HG02571 (cell line): ENCODE results near the gene IQSEC3.

ENCODE experiments used
- ATAC-seq: cut with Tn5 transposase; IDR thresholded peaks from one replicate; pipeline ENCODE4 v1.9.1; 2021; ENCODE audit warnings: mild to moderate bottlenecking, moderate library complexity; ENCODE audit not compliant: unreplicated experiment

IQSEC3 gene

DNA sequence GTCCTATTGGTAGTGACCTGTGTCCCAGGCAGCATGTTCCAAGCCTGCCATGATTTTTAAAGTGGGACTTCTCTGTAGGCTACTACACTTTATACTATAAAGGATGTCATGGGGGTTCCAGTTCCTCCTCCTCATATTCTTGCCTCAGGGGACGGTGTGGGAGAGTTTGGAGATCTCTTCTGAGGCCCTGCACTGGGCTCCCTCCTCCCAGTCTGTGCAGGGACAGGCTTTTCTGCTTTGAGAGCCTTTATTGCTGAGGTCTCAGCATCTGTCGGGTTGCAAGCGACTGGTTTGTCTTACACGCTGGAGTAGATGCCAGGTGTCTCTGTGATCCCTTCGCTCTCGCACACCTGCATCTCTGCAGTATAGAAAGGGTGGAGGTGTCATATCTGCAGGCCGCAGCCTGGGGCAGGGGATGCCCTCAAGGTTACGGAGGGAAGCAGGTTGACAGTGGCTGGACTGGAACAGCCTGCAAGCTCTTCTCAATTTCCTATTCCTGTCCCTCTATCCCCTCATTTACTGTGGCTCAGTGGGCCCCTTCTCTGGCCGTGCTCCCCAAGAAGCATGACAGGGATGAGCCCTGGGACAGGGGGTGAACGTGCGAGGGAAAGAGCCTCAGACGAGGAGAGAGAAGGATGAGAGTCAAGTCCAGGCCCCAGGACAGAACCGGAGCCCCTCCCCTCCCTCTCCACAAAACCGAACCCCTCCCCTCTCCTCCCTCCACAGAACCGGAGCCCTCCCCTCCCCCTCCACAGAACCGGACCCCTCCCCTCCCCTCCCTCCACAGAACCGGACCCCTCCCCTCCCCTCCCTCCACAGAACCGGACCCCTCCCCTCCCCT, 96.1 kb downstream of the IQSEC3 start:
- no peak for ATAC-seq

DNA sequence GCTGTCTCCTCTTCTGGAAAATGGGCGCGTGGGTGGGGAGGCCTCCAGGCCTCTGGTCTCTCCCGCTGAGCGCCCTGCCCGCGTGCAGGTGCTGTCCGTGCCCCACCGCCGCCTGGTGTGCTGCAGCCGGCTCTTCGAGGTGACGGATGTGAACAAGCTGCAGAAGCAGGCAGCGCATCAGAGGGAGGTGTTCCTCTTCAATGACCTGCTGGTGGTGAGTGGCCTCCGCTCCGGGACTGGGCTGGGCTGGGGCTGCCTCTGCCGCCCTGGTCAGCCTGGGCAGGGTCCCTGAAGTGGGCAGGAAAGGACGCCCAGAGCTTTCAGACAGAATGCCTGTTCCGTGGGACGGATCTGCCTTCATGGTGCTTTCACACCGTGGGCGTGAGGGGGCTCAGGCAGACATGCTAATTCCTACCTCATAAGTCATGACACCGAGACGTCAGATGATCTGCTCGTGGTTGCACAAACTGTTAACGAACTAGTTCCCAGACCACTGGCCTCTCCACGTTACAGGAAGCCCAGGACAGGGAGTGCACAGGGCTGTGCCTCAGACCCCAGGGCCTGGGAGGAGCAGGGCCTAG, 96.9 kb downstream of the IQSEC3 start:
- ATAC-seq, result no peak

DNA sequence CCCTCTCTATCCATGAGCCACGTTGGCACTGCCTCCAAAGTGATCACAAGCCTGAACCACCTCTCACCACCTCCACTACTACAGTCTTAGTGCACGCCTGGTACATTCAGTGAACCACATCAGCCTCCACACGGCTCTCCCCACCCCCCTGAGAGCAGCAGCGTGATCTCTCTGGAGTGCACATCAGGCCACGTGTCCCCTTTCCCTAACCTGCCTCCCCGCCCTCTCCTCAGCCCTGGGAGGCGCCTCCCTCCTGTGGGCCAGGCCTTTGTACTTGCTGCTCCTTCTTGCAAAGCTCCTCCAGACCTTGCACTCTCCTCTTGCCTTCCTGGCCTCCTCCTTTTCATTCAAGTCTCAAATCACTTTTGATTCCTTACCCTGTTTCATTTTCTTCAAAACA, 97.6 kb downstream of the IQSEC3 start:
- ATAC-seq, result no peak

DNA sequence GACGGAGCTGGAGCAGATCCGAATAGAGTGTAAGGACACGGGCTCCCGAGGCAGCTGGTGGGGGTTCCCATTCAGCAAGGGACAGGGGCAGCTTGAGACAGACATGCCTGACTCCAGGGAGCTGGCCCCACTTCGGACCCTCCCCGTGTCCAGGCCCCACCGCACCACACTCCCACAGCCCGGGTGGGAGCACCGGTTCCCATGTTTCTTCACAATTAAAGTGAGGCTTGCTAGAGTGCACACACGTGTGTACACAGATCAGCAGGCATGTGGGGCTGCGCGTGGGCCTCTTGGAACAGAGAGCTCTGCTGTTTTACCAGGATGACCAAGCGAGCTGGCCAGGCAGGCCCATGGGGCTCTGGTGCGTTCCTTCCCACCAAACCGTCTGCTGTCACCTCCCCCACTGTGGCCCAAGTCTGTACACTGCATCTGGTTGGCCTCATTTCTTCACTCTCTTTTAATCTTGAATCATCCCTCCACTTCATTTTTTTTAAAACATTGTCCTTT, 99.3 kb downstream of the IQSEC3 start:
- no peak for ATAC-seq

DNA sequence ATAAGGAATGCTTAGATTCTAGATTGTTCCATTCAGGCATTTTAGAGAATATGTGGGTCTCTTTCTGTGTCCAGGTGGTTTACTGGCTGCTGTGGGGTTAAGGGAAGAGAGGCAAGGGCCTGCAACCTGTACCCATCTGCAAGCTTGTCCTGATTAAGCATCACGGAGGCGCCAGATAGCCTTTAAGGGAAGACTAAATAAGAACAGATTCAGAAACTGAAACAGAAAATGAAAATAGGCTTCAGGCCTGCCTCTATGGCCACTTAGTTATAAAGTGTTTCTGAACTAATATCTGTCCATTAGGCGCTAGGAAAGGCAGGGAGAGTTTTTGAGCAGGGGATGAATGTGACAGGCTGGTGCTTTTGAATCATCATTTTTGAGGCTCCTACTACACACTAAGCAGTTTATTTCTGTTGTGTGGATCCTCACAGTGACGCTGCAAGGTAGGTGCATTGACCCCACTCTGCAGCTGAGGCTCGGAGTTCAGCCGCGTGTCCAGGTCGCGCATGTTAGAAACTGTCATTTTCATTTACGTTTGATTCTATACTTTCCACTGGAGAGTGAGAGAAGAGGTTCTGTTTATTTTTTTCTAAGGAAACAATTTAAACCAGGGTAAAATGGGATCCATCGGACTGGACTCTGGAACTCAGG, 100.0 kb downstream of the IQSEC3 start:
- ATAC-seq, result no peak

DNA sequence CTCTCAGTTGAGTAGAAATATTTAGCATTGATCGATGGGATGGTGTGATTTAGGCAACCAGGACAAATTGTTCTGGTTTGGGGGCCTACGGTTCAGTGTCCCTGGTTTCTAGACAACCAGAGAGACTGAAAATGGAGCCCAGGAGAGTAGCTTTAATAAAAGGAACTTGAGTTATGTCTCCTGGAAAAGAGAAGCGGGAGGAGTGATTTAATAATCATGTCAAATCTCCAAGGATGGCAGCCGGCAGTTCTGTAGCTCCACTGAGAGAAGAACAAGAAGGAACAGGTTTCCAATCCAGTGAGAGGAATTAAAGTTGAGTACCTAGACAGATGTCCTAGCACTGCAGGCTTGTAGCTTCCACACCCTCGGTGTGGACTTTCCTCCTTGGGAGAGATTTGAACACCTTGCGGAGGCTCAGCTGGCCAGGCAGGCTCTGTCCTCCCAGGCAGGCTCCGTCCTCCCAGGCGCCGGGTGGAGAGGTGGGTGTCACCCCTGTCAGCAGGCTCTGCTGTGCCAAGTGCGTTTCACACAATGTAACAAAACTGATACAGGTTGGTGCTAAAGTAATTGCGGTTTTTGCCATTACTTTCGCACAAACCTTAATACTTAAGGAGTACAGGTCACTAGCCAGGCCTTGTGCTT, 101.5 kb downstream of the IQSEC3 start:
- no peak for ATAC-seq

DNA sequence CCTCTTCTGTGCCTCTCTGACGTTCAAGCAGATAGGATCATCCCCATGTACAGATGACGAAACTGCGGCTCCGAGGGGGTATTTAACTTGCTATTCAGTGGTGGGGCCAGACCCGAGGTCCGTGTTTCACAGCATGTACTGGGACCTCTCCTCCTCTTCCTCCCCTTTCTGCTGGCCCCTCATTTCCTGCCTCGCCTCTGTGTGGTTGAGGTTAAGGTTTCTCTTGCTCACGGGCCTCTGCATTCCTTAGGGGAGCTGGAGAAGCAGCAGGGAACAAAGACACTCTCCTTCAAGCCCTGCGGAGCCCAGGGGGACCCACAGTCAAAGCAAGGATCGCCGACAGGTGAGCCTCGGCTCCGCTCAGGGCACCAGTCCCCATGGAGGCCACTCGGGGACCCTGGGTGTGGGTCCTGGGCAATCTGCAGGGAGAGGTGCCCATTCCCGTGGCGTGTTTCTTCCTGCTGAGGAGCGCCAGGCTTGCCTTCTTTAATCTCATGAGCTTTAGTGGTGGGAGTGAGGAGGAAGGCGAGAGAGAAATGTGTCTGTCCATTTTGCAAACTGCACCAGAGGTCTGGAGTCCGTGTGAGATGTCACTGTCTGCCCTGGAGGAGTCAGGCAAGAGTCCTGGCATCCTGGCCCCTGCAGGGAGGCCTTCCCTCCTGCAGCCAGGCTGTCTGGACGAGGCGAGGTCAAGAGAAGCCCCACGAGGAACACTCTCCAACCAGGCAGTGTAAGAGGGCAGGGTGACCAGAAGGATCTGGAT, 102.4 kb downstream of the IQSEC3 start:
- no peak for ATAC-seq

DNA sequence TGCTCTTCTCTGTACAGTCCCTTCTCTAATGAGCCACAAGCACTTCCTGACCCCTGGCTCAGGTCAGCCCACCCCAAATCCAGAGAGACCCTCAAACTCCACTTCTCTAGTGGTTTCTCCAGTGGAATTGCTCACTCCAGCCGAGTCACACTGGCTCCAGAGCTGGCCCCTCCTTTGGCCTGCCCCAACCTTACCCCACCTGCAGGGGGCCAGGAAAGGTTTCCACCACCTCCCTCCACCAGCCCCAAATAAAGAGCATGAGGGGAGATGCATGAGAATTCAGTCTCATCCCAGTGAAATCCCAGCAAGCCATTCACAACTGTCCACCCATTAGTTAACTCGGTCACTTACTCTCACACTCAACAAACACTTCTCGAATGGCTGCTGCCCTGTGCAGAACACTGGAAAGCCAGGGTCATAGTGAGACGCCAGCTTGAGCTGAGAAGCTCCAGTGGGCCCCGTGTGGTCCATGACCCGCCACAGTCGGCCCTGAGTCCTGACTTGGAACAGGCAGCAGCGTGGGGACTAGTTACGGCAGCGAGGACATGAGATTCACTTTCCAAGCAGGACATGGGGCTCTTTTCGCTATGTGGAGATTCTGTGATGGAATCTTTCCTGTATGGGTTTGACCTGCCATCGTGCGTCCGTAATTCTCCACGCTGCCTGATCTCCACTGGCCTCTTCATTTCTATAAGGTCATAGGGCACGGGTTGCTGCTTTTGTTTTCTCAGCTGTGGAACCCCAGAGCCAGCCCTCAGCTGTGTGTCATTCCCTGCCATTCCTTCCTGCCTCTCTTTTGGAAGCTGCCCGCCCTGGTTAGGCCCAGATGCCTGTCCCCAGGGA, 103.2 kb downstream of the IQSEC3 start:
- no peak for ATAC-seq

DNA sequence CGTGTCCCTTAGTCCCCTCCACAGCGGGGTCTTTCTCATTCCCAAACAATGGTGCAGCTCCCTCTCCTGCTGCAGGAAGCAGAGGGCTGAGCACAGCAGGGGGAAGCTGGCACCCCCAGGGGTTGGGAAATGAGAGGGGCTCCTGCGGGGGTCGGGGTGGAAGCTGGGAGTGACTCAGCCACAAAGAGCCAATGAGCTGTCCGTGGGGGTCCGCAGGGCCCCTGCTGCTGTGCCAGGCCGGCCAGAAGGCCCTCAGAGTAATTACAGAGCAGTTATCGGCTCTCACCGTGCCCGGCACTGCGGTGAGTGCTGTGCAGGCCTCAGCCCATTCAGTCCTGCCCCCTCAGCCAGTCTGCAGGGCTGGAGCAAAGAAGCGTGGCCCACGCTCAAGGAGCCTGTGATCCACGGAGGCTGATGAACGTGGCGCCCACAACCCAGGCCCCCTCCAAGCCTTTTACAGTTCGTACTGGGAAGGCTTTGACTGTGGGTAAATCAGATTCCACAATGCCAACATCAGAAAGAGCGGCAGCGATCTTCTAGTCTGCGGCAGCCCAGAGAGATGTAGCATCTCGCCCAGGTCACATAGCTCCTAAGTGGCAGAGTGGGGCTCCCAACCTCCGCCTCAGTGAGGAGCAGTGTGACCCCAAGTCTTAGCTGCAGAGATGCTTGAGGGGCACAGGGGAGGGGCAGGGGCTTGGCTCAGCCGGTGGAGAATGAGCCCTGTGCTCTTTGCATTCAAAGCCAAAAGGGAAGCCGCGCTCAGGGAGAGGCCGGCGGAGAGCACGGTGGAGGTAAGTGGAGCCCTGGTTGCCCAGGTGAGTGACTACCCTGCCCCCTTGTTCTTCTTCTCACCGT, 104.0 kb downstream of the IQSEC3 start:
- no peak for ATAC-seq

DNA sequence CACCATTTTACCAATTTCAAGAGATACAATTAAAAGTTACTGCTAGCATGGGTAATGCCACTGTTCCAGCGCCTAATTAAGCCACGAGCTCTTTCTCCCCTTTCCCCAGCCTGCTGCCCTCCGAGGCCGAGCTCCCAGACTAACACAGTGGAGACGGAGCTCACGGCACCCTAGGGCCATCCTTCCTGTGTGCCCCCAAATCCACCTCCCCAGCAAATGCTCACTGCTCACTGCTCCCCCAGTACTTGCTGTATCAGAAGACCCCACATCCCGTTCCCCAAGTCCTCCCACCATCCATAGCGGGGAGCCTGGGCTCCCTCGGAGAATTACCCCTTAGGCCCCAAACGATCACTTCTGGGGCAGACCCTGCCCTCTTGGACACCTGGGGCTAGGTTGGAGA, 104.7 kb downstream of the IQSEC3 start:
- no peak for ATAC-seq

DNA sequence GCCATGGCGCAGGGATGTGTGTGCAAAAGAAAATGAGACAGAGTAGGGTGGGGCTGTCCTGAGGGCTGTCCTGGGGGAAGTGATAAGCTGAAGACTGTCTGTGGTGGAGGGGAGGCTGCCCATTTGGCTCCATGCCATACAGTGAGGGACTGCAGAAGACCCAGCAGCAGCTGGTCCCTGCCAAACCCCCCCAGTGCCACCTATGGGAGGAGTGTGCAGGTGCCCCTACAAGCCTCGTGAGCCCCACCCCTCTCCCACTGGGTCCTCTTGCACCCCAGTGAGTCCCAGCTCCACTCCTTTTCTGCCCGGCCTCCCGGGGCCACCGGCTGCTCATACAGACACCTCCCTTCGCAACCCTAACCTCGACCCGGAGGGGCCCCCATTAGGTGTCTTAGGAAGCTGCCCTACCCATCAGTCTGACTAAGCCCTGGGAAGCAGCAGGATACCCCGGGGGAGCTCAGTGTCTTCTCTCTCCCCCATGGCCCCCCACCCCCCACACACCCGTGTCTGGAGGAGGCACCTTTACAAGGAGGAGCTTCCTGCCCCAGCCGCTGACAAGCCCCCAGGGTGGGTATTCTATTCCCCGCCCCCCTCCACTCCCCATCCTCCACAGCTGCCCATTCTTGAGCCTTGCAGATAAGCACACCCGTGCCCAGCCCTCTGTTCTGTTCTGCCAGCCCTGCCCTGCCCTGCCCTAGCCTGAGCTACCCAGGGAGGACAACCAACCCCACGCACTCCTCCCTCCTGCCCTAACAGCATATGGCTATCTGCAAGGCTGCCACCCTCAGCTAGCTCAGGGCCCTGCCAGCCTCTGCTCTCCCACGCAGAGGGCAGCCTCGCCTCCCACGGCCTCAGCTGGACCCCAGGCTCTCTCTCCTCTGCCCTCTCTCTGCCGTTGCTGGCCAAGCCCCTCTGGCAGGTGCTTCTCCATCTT, 105.4 kb downstream of the IQSEC3 start:
- ATAC-seq, result no peak

DNA sequence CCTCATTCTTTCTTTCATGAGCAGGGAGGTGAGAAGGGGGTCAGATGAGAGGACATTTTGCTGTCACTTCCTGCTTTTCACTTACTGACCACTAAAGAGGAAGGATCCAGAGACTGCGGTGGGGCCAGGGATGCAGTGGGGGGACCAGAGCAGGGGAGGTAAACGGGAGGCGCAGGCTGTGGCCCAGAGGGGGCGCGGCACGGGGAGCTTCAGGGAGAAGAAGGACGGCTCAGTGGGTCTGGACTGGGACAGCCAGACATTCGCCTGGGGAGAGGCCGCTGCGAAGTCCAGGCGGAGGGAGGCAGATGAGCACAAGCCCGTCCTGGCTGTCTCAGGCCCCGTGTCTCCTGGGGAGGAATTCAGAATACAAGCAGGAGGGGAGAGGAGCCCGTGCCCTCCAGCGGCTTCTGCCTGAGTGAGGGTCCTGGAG, 106.2 kb downstream of the IQSEC3 start:
- no peak for ATAC-seq

DNA sequence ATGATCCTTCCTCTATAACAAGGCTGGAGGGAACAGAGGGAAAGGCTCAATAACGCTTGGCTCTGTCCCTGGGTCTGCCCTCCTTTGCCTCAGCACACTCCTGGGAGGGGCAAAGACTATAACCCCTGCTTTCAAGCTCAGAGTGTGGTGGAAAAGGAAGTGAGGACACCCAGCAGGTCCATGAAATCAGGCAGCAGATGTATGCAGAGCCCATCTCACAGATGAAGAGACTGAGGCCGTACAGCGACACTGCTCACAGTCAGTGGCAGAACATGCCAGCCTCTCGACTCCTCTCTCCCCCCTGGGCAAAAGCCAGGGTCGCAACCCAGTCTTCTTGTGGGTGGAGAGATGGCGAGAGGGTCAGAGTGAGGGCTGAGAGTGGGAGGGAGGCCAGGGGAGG, 107.6 kb downstream of the IQSEC3 start:
- no peak for ATAC-seq

DNA sequence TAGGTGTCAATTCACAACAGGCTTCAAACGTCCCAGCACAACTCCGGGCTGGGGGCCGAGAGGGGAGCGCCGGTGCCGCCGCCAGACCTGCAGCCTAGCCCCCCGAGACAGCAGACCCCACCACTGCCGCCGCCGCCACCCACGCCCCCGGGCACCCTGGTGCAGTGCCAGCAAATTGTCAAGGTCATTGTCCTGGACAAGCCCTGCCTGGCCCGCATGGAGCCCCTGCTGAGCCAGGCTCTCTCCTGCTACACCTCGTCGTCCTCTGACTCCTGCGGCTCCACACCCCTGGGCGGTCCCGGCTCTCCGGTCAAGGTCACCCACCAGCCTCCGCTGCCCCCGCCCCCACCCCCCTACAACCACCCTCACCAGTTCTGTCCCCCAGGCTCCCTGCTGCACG, 108.0 kb downstream of the IQSEC3 start:
- no peak for ATAC-seq

DNA sequence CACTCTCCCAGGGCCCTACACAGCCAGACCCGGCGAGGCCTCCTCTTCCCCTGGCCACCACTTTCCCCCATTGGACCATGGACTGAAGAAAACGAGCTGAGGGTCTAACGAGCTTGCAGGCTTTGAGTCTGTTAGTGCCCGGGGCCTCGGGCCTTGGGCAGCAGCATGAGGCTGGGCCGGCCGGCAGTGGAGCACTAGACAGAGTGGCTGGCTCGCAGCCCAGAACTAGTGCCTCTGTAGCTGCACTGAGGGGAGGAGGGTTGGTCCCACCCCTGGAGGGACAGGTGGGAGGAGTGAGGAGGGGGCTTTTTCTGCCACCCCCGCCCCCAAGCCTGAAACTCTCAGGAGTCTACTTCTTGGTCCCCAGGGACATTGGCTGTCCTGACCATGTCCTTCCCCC, 108.7 kb downstream of the IQSEC3 start:
- no peak for ATAC-seq

DNA sequence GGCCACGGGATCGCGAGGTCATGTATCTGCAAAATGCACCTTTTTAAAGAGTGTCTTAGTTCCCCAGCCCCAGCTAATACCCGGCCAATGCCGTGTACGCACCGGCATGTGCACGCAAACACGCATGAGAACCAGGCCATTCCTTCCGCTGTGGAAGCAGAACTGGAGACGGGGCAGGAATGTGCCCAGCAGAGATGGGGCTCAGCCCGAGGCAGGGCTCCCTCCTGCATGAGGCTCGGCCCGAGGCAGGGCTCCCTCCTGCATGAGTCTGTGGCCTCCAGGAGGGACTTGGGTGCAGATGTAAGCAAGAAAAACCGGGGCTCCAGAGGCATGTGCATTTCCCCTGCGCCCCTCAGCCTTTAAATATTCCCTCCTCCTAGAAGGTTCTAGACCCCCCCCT, 109.2 kb downstream of the IQSEC3 start:
- no peak for ATAC-seq

DNA sequence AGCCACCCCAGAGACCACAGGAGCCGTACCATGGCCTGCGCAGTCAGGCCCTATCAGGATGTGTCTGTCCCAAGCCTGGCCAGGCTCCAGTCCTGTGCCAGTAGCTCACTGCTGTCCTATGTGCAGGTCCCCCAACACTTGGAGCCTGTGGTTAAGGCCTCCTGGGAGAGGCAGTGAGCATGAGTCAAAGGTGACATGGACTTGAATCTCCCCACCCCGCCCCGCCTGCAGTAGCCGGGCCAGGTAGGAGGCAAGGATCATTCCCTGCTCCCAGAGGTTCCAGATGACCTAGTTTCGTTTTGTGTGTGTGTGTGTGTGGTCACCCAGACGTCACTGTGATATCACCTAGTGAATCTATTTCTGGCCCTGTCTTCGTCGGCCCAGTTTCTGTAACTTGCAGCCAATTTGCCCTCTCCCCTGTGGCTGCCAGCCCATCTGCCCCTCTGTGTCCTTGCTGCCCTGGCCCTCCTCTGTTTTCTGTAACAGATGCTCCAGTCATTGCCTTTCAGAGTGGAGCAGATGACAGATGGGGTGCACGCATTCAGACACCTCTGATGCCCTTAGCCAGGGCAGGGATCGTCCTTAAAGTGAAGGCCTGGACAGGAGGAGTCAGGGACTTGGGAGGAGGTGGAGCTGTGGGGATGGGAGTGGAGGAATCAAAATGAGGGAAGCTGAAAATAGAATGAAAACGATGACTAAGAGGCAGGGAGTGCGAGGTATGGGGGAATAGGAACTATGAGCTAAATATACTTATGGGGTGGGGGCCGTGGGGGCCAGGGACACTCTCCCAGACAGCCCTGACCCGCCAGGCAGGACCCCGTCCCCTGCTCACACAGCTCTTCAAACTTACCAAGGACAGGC, 110.0 kb downstream of the IQSEC3 start:
- ATAC-seq, result no peak
